Activated CD8-positive, alpha-beta T cell treated with anti-CD3 and anti-CD28 coated beads for 36 hours (primary cell): ENCODE data around the gene IRX2. TPM values are rescaled to one million over a fixed set of nuclear protein-coding genes. Genes with fewer than 3 reads are reported as not detected.

Experiments used
- ATAC-seq: fragments of 200-7000 bp; cut with Tn5 transposase; one replicate; pipeline ENCODE4 v1.10.0; 2021; ENCODE audit warnings: mild to moderate bottlenecking, moderate library complexity
- CTCF ChIA-PET: fragments of 350-600 bp; sonication (Branson Sonifier 250); formaldehyde crosslinking; loops from one replicate; lab custom pipeline; 2021; ENCODE audit warnings: antibody characterized with exemption; lab: Charles Lee
- POLR2A ChIA-PET: fragments of 350-600 bp; sonication (Branson Sonifier 250); formaldehyde crosslinking; loops from one replicate; lab custom pipeline; 2021; ENCODE audit warnings: antibody characterized with exemption; lab: Charles Lee
- DNase-seq: peaks from one replicate; pipeline ENCODE4 v3.0.0-alpha.2; 2020
- H3K27ac Mint-ChIP-seq: one replicate; pipeline ENCODE4 v1.8.0; 2021; ENCODE audit warnings: mild to moderate bottlenecking, mixed read lengths
- H3K27me3 Mint-ChIP-seq: one replicate; pipeline ENCODE4 v1.8.0; 2021; ENCODE audit warnings: mixed read lengths
- H3K36me3 Mint-ChIP-seq: one replicate; pipeline ENCODE4 v1.8.0; 2021; ENCODE audit warnings: low read depth, mixed read lengths
- H3K4me1 Mint-ChIP-seq: one replicate; pipeline ENCODE4 v1.8.0; 2021; ENCODE audit warnings: low read depth, mixed read lengths
- H3K4me3 Mint-ChIP-seq: one replicate; pipeline ENCODE4 v1.8.0; 2021; ENCODE audit warnings: mild to moderate bottlenecking, moderate library complexity, mixed read lengths
- H3K9me3 Mint-ChIP-seq: one replicate; pipeline ENCODE4 v1.8.0; 2021; ENCODE audit warnings: mixed read lengths
- intact Hi-C: fragments of 100-400 bp; cut with micrococcal nuclease; formaldehyde crosslinking; loops from one replicate; pipeline ENCODE4 v1.10.0; 2022
- total RNA-seq, 2 experiments: library from RNA; stranded (reverse); gene quantifications; one replicate each; pipeline ENCODE4 v1.2.3, GENCODE V29; 2021
- TF ChIP-seq, protein P1 (sequence below): fragments of 200-600 bp; IDR thresholded peaks from one replicate; pipeline ENCODE4 v1.8.0; 2022; ENCODE audit warnings: antibody characterized with exemption, mild to moderate bottlenecking

Gene IRX2
- total RNA-seq, 2 experiments from 2014 or later, result not detected

DNA sequence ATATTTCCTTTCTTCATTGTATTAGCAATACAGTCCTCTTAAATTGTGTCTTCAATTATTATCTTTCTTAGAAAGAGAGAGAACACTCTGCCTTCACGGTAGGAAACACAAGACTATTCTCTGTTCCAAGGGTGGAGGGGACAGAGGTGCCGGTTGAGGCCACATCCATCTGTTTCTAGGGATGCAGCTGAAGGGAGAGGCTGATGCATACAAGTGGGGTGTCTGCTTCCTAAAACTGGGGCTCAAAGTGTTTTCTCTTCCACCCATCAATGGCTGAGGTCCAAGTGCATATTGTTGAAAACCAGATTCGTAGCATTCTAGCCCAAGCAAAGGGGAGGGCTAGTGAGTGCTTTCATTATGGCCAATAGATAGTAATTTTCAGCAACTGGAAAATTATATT is 9.5 kb downstream of the IRX2 start:
- DNase-seq (no peak), ATAC-seq (no peak)
- Mint-ChIP-seq H3K9me3 (no peaks in the 10 kb centered on the region), H3K36me3 (no peaks in the 10 kb centered on the region), H3K27me3 (peaks cover 63% of the 10 kb centered on the region), H3K27ac (no peak overlapping the region), H3K4me3 (no peak overlapping the region), H3K4me1 (no peaks in the 10 kb centered on the region)
- TF ChIP-seq, protein P1, sequence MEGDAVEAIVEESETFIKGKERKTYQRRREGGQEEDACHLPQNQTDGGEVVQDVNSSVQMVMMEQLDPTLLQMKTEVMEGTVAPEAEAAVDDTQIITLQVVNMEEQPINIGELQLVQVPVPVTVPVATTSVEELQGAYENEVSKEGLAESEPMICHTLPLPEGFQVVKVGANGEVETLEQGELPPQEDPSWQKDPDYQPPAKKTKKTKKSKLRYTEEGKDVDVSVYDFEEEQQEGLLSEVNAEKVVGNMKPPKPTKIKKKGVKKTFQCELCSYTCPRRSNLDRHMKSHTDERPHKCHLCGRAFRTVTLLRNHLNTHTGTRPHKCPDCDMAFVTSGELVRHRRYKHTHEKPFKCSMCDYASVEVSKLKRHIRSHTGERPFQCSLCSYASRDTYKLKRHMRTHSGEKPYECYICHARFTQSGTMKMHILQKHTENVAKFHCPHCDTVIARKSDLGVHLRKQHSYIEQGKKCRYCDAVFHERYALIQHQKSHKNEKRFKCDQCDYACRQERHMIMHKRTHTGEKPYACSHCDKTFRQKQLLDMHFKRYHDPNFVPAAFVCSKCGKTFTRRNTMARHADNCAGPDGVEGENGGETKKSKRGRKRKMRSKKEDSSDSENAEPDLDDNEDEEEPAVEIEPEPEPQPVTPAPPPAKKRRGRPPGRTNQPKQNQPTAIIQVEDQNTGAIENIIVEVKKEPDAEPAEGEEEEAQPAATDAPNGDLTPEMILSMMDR, result no peak
- POLR2A ChIA-PET, result no interaction called here
- intact Hi-C loops, result loop anchor here (10.0 kb wide), 1 partner anchor 857 kb away; the partner anchor contains the start of gene IRX4
- CTCF ChIA-PET, result no interaction called here

DNA sequence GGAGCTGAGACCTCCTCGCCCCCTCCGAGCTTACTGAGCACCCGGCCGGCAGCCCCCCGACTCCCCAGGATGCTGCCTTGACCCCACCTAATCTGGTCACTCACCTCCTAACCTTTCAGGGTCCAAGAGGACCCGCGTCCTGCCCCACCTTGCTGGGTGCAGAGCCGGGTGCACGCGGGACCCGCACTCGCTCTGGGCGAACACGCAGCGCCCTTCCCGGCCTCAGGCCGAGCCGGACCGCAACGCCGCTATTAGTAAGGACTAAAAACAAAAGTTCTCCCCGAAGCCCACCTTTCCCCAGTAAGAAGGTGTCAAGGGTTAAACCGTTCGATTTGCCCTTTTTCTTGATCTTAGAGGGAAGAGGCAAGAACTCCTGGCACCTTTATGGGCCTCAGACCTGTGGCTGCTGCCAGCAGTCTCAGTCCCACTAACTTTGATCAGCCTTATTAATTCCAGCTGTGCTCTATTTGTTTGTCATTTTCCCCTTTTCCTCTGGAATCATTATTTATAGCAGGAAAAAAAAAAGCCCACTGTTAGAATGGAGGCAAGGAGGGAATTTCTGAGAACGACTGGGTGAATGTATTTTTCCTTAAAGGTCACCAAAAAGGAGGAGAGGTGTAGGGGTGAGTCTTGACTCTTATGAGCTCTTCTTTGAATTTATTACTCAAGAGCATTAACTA is 10.5 kb downstream of the IRX2 start:
- Mint-ChIP-seq H3K9me3 (no peaks in the 10 kb centered on the region), H3K4me3 (no peak overlapping the region), H3K27ac (no peak overlapping the region), H3K4me1 (no peaks in the 10 kb centered on the region), H3K36me3 (no peaks in the 10 kb centered on the region), H3K27me3 (peaks cover 60% of the 10 kb centered on the region)
- intact Hi-C loops, result loop anchor here (10.0 kb wide), 1 partner anchor 856 kb away; the partner anchor contains the start of gene IRX4
- ATAC-seq, result no peak
- ChIA-PET CTCF (no interaction called here), POLR2A (no interaction called here)
- DNase-seq, result no peak
- TF ChIP-seq, protein P1, result no peak

DNA sequence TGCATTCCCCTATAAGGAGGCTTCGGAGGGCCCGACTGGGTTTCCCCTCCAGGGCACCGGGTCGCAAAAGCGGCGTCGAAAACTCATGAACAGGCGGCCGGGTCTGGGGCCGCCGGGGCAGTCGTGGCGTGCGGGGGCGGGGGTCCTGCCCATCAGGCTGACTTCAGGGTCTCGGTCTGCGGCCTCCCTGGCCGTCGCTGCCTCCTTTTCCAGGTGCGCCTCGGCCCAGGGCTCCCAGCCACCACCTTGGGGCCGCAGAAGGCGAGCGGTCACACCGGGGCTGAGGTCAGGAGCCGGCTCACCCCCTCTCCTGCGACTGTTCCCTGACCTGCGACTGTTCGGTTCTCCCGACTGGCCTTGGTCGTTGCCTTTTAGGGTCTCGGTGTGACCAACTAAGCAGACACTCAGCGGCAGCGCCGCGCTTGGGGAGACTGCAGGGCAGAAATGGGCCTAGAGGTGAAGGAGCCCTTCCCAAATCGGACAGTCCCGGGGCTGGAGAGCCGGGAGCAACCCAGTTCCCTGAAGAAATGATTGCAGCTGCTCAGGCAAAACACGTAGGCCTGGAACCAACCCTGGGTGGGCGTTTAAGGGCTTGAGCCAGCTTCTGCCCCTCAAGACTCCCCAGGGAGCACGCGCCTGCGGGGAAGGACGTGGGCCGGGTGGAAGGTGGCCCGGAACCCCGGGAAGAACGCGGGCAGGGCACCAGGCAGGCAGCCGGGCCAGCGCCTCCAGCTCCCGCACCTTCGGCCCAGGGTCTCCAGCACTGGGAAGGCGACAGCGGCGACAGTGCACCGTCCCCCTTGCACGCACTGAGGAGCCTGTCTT is 11.2 kb downstream of the IRX2 start:
- H3K27me3 Mint-ChIP-seq, result peaks cover 53% of the 10 kb centered on the region
- ChIA-PET POLR2A (no interaction called here), CTCF (no interaction called here)
- no peaks in the 10 kb centered on the region for H3K4me1 Mint-ChIP-seq
- no peak overlapping the region for H3K4me3 Mint-ChIP-seq
- ATAC-seq (no peak), DNase-seq (no peak)
- TF ChIP-seq, protein P1, result no peak
- no peak overlapping the region for H3K27ac Mint-ChIP-seq
- H3K36me3 Mint-ChIP-seq, result no peaks in the 10 kb centered on the region
- intact Hi-C loops, result loop anchor here (10.0 kb wide), 1 partner anchor 855 kb away; the partner anchor contains the start of gene IRX4
- no peaks in the 10 kb centered on the region for H3K9me3 Mint-ChIP-seq

- no peak for DNase-seq
- CTCF ChIA-PET, result no interaction called here
- Mint-ChIP-seq H3K9me3 (no peaks in the 10 kb centered on the region), H3K4me3 (no peak overlapping the region), H3K4me1 (no peaks in the 10 kb centered on the region), H3K27me3 (peaks cover 47% of the 10 kb centered on the region), H3K36me3 (no peaks in the 10 kb centered on the region), H3K27ac (no peak overlapping the region)
- intact Hi-C loops, result loop anchor here (10.0 kb wide), 1 partner anchor 855 kb away; the partner anchor contains the start of gene IRX4
- ATAC-seq, result no peak
- TF ChIP-seq, protein P1, result no peak
- POLR2A ChIA-PET, result no interaction called here
Measured at GRCh38 chr5:2739360-2740050, 12.0 kb downstream of the IRX2 start.
